ENCODE measurements around the gene ZC3H18.

The ZC3H18 gene

GRCh38 chr16:88569985-88570690, at the start of gene ZC3H18:
Gene ZC3H18, plus strand, starts transcription at chr16:88570403. Its CDS starts 6,721 bp downstream, at chr16:88577124.
- H3K4me1 Mint-ChIP-seq = peaks cover 36% of the 10 kb centered on the region
- H3K36me3 Mint-ChIP-seq (ENCODE audit: low read depth) = peaks cover 15% of the 10 kb centered on the region
- H3K27me3 Mint-ChIP-seq (ENCODE audit: low read depth, poor library complexity) = peaks cover 3% of the 10 kb centered on the region
- H3K4me3 Mint-ChIP-seq = peak within 1 kb of the TSS; percentile 91
- H3K9me3 Mint-ChIP-seq = no peaks in the 10 kb centered on the region
- DNase-seq = peak; percentile 99
- peak within 1 kb of the TSS; percentile 81 for H3K27ac Mint-ChIP-seq
- no peak for TF ChIP-seq CTCF (IDR thresholded peaks at IDR 0.05)

- no peak for TF ChIP-seq CTCF (IDR thresholded peaks at IDR 0.05)
Measured at GRCh38 chr16:88521674-88522073, 48.5 kb upstream of the ZC3H18 start.

GRCh38 chr16:88522276-88522949, 47.8 kb upstream of the ZC3H18 start:
- DNase-seq = no peak
- Mint-ChIP-seq H3K4me1 (no peaks in the 10 kb centered on the region), H3K9me3 (peaks cover 8% of the 10 kb centered on the region), H3K27ac (peak overlapping the region; percentile 57), H3K27me3 (ENCODE audit: low read depth, poor library complexity) (peaks cover 7% of the 10 kb centered on the region), H3K36me3 (ENCODE audit: low read depth) (no peaks in the 10 kb centered on the region), H3K4me3 (no peak overlapping the region)
- no peak for TF ChIP-seq CTCF (IDR thresholded peaks at IDR 0.05)

More at GRCh38 chr16:88521674-88522073, 48.5 kb upstream of the ZC3H18 start:
- Mint-ChIP-seq H3K36me3 (ENCODE audit: low read depth) (no peaks in the 10 kb centered on the region), H3K4me1 (peaks cover under 1% of the 10 kb centered on the region), H3K27ac (no peak overlapping the region), H3K4me3 (no peak overlapping the region), H3K9me3 (peaks cover 8% of the 10 kb centered on the region), H3K27me3 (ENCODE audit: low read depth, poor library complexity) (peaks cover 7% of the 10 kb centered on the region)
- DNase-seq = no peak

GRCh38 chr16:88523309-88524161, 46.7 kb upstream of the ZC3H18 start:
- Mint-ChIP-seq H3K27me3 (ENCODE audit: low read depth, poor library complexity) (peaks cover 4% of the 10 kb centered on the region), H3K27ac (no peak overlapping the region), H3K36me3 (ENCODE audit: low read depth) (no peaks in the 10 kb centered on the region), H3K4me1 (peaks cover under 1% of the 10 kb centered on the region), H3K9me3 (peaks cover 3% of the 10 kb centered on the region), H3K4me3 (no peak overlapping the region)
- DNase-seq = no peak
- no peak for TF ChIP-seq CTCF (IDR thresholded peaks at IDR 0.05)

- H3K27me3 Mint-ChIP-seq (ENCODE audit: low read depth, poor library complexity) = peaks cover 10% of the 10 kb centered on the region
- peaks cover 5% of the 10 kb centered on the region for H3K36me3 Mint-ChIP-seq (ENCODE audit: low read depth)
- DNase-seq = no peak
- TF ChIP-seq CTCF (IDR thresholded peaks at IDR 0.05) = no peak
- no peak overlapping the region for H3K4me3 Mint-ChIP-seq
- no peak overlapping the region for H3K27ac Mint-ChIP-seq
- H3K9me3 Mint-ChIP-seq = no peaks in the 10 kb centered on the region
- H3K4me1 Mint-ChIP-seq = peaks cover 9% of the 10 kb centered on the region
Measured at GRCh38 chr16:88524274-88524972, 45.8 kb upstream of the ZC3H18 start.

Data from nephron progenitor cell (in vitro differentiated cells).